Astrocyte (in vitro differentiated cells and primary cell): ENCODE measurements around the gene ZNF775. TPM values are rescaled to one million over a fixed set of nuclear protein-coding genes. Genes with fewer than 3 reads are reported as not detected.
A peak's percentile ranks its signal among the peaks of the same experiment; 100 is the strongest.

Source experiments
- DNase-seq: peaks from one replicate; pipeline ENCODE4 v3.0.0-alpha.2; 2010; ENCODE audit warnings: low read depth
- FAIRE-seq: peaks from 2 replicates; lab custom pipeline; 2011; peaks lifted over from hg19 to GRCh38; lab: Jason Lieb, UNC
- H2AFZ ChIP-seq: 2 replicates; pipeline ENCODE4 v1.6.0; 2012; ENCODE audit warnings: low read depth, low read length, inconsistent platforms
- H3K27ac ChIP-seq: 2 replicates; pipeline ENCODE4 v1.5.1; 2011; ENCODE audit warnings: low read depth, low read length, inconsistent platforms
- H3K27me3 ChIP-seq: 2 replicates; pipeline ENCODE4 v1.6.0; 2011; ENCODE audit warnings: low read length, inconsistent platforms; ENCODE audit not compliant: insufficient read depth
- H3K36me3 ChIP-seq: 2 replicates; pipeline ENCODE4 v1.5.1; 2011; ENCODE audit warnings: low read length, inconsistent platforms; ENCODE audit not compliant: insufficient read depth
- H3K4me1 ChIP-seq: 2 replicates; pipeline ENCODE4 v1.5.1; 2011; ENCODE audit warnings: low read length, inconsistent platforms; ENCODE audit not compliant: insufficient read depth
- H3K4me2 ChIP-seq: 2 replicates; pipeline ENCODE4 v1.6.0; 2012; ENCODE audit warnings: low read length, inconsistent platforms
- H3K4me3 ChIP-seq: 2 replicates; pipeline ENCODE4 v1.5.1; 2011; ENCODE audit warnings: low read depth, mild to moderate bottlenecking, low read length, inconsistent platforms; ENCODE audit not compliant: insufficient read depth
- H3K79me2 ChIP-seq: 2 replicates; pipeline ENCODE4 v1.6.0; 2012; ENCODE audit warnings: mild to moderate bottlenecking, low read length, inconsistent platforms; ENCODE audit not compliant: insufficient read depth
- H3K9ac ChIP-seq: 2 replicates; pipeline ENCODE4 v1.6.0; 2012; ENCODE audit warnings: mild to moderate bottlenecking, low read length, inconsistent platforms
- H3K9me3 ChIP-seq: 2 replicates; pipeline ENCODE4 v1.5.1; 2012; ENCODE audit warnings: low read depth, mild to moderate bottlenecking, low read length, inconsistent platforms; ENCODE audit not compliant: insufficient read depth
- H4K20me1 ChIP-seq: 2 replicates; pipeline ENCODE4 v1.6.0; 2012; ENCODE audit warnings: low read length, inconsistent platforms; ENCODE audit not compliant: insufficient read depth
- H3K27ac Mint-ChIP-seq: one replicate; pipeline ENCODE4 v1.8.0; 2021; ENCODE audit warnings: mild to moderate bottlenecking, mixed read lengths; ENCODE audit not compliant: unreplicated experiment
- H3K27me3 Mint-ChIP-seq: one replicate; pipeline ENCODE4 v1.8.0; 2021; ENCODE audit warnings: low read depth, mixed read lengths; ENCODE audit not compliant: unreplicated experiment
- H3K36me3 Mint-ChIP-seq: one replicate; pipeline ENCODE4 v1.8.0; 2021; ENCODE audit warnings: low read depth, mixed read lengths; ENCODE audit not compliant: unreplicated experiment
- H3K4me1 Mint-ChIP-seq: one replicate; pipeline ENCODE4 v1.8.0; 2021; ENCODE audit warnings: low read depth, mixed read lengths; ENCODE audit not compliant: unreplicated experiment
- H3K4me3 Mint-ChIP-seq: one replicate; pipeline ENCODE4 v1.8.0; 2021; ENCODE audit warnings: mild to moderate bottlenecking, moderate library complexity, mixed read lengths; ENCODE audit not compliant: unreplicated experiment
- H3K9me3 Mint-ChIP-seq: one replicate; pipeline ENCODE4 v1.8.0; 2021; ENCODE audit warnings: mild to moderate bottlenecking, mixed read lengths; ENCODE audit not compliant: unreplicated experiment
- CTCF ChIP-seq: IDR thresholded peaks from 2 replicates; pipeline ENCODE4 v1.5.1; 2011; ENCODE audit warnings: low read depth, mild to moderate bottlenecking, inconsistent platforms, low read length, moderate library complexity; ENCODE audit not compliant: insufficient read depth
- EZH2 ChIP-seq: IDR thresholded peaks from 2 replicates; pipeline ENCODE4 v1.6.1; 2012; ENCODE audit warnings: mild to moderate bottlenecking, low read length, inconsistent platforms; ENCODE audit not compliant: insufficient read depth
- total RNA-seq: library from RNA; stranded (reverse); gene quantifications from 2 replicates; pipeline ENCODE4 v1.2.1, GENCODE V29; 2021

Gene ZNF775
- total RNA-seq, 1 donor from 2014 or later: 6.5 TPM

DNA sequence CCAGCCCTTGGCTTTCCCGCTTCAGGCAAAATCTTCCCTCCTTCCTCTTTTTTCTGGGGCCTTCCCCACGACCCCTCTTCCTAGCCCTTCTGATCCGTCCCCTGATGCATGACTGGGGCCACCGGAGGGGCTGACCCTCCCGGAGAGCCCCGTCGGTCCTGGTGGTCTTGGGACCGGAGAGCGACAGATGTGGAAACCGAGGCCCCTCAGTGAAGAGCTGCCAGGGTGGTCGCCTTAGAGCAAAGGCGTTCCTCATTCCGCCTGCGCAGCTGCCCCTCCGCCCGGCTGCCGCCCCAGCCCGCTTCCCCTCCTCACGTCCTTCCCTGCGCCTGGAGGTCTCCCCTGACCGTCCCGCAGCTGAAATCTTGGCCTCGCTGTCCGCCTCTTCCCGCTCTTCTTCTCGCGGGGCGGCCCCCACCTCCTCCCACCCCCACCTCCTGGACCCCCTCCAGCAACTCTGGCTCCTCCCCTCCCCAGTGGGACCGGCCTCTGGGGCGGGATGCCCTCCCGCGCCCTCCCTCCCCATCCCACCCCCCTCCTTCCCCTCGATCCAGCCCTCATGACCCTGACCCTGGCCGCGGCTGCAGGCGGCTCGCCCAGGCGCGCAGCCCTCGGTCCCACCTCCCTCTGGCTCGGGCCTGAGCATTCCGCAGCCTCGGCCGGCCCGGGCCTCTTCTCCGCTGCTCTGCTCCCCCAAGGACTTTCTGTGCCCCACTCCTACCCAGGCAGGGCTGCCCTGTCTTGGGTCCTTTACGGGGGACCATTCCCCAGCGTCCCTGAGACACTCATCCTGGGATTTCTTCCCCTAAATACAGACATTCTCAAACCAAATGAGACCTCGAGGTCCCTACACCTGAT lies 37.6 kb upstream of the ZNF775 start, which contains the start of gene RARRES2:
Gene RARRES2 (minus strand): TSS at position 367 of the 858 bp plus-strand sequence. CDS start 1,020 bp downstream, outside the sequence.
- TF ChIP-seq EZH2 (peak; percentile 78), CTCF (no peak)
- Histone ChIP-seq H3K4me1 (peaks cover 12% of the 10 kb centered on the region), H3K27ac (no peak within 1 kb of the TSS), H3K4me3 (no peak within 1 kb of the TSS), H4K20me1 (peaks cover 7% of the 10 kb centered on the region), H3K9ac (no peak within 1 kb of the TSS), H2AFZ (no peak within 1 kb of the TSS), H3K27me3 (peaks cover 18% of the 10 kb centered on the region), H3K4me2 (peak within 1 kb of the TSS; percentile 30), H3K79me2 (no peaks in the 10 kb centered on the region), H3K36me3 (no peaks in the 10 kb centered on the region), H3K9me3 (peaks cover 4% of the 10 kb centered on the region)
- peaks cover 6% of the 10 kb centered on the region for H3K36me3 Mint-ChIP-seq
- peaks cover 15% of the 10 kb centered on the region for H3K9me3 Mint-ChIP-seq
- FAIRE-seq (no peak), DNase-seq (no peak)
- peak within 1 kb of the TSS; percentile 57 for H3K4me3 Mint-ChIP-seq
- H3K27me3 Mint-ChIP-seq: peaks cover 43% of the 10 kb centered on the region
- peak within 1 kb of the TSS; percentile 80 for H3K27ac Mint-ChIP-seq
- peaks cover 14% of the 10 kb centered on the region for H3K4me1 Mint-ChIP-seq

DNA sequence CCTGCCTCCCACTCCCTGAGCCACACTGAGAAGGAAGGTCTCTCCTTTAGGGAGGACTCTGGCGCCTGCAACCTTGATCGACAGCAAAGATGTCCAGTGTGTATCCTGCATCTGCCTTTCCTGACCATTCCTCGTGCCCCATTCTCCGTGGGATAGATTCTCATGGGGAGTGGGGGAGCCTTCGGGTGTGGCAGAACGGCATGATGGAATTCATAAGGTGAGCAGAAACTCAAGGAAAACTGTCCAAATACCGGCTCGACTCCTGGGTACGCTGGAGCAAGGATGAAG lies 37.1 kb upstream of the ZNF775 start:
- no peak overlapping the region for H3K4me3 ChIP-seq
- no peak overlapping the region for H2AFZ ChIP-seq
- Mint-ChIP-seq H3K27me3 (peaks cover 48% of the 10 kb centered on the region), H3K4me1 (peaks cover 14% of the 10 kb centered on the region), H3K36me3 (peaks cover 6% of the 10 kb centered on the region), H3K9me3 (peaks cover 15% of the 10 kb centered on the region), H3K27ac (peak overlapping the region; percentile 80), H3K4me3 (peak overlapping the region; percentile 51)
- H3K27ac ChIP-seq: no peak overlapping the region
- DNase-seq (no peak), FAIRE-seq (no peak)
- H4K20me1 ChIP-seq: peaks cover 7% of the 10 kb centered on the region
- H3K36me3 ChIP-seq: no peaks in the 10 kb centered on the region
- H3K79me2 ChIP-seq: no peaks in the 10 kb centered on the region
- H3K9ac ChIP-seq: no peak overlapping the region
- peaks cover 4% of the 10 kb centered on the region for H3K9me3 ChIP-seq
- H3K4me1 ChIP-seq: peaks cover 12% of the 10 kb centered on the region
- peaks cover 18% of the 10 kb centered on the region for H3K27me3 ChIP-seq
- TF ChIP-seq CTCF: no peak
- no peak for TF ChIP-seq EZH2
- H3K4me2 ChIP-seq: no peak overlapping the region

DNA sequence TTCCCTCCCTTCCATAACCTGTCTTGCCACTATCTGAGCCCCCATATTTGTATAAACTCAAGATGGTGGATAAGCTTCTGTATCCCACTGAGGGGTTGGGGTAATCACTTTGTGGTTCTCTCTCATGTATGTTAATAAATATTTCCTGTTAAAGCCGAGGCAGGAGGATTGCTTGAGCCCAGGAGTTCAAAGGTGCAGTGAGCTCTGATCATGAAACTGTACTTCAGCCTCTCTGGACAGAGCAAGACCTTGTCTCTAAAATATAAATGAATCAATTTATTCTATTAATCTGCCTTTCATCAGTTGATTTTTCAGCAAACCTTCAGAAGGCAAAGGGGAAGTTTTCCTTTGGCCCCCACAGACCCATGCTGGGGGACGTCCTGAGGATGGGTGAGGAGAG lies 35.9 kb upstream of the ZNF775 start:
- Histone ChIP-seq H3K4me2 (no peak overlapping the region), H3K79me2 (no peaks in the 10 kb centered on the region), H3K4me3 (no peak overlapping the region), H3K4me1 (peaks cover 12% of the 10 kb centered on the region), H2AFZ (no peak overlapping the region), H3K9me3 (peaks cover 4% of the 10 kb centered on the region), H4K20me1 (peaks cover 7% of the 10 kb centered on the region), H3K27me3 (peaks cover 18% of the 10 kb centered on the region), H3K9ac (no peak overlapping the region), H3K36me3 (no peaks in the 10 kb centered on the region), H3K27ac (no peak overlapping the region)
- FAIRE-seq (no peak), DNase-seq (no peak)
- Mint-ChIP-seq H3K27ac (no peak overlapping the region), H3K36me3 (peaks cover 6% of the 10 kb centered on the region), H3K4me3 (no peak overlapping the region), H3K4me1 (peaks cover 14% of the 10 kb centered on the region), H3K27me3 (peaks cover 43% of the 10 kb centered on the region), H3K9me3 (peaks cover 18% of the 10 kb centered on the region)
- TF ChIP-seq CTCF (no peak), EZH2 (no peak)
